OCI-LY1 (cell line): Measurements from ENCODE around the gene MYO1A.

ENCODE experiments used
- EZH2 ChIP-seq: fragments of 200-600 bp; sonication (generic), shearing (Covaris generic); IDR thresholded peaks from 2 replicates; pipeline ENCODE4 v1.8.0; 2017; ENCODE audit warnings: borderline replicate concordance, mixed run types, mild to moderate bottlenecking, antibody characterized with exemption, low read length, moderate library complexity, mixed read lengths
- TF ChIP-seq, protein P1 (sequence below): fragments of 200-600 bp; sonication (generic), shearing (Covaris generic); IDR thresholded peaks from 2 replicates; pipeline ENCODE4 v1.5.1; 2017; ENCODE audit warnings: mild to moderate bottlenecking, antibody characterized with exemption, low read length, moderate library complexity, mixed read lengths

- TF ChIP-seq, protein P1, sequence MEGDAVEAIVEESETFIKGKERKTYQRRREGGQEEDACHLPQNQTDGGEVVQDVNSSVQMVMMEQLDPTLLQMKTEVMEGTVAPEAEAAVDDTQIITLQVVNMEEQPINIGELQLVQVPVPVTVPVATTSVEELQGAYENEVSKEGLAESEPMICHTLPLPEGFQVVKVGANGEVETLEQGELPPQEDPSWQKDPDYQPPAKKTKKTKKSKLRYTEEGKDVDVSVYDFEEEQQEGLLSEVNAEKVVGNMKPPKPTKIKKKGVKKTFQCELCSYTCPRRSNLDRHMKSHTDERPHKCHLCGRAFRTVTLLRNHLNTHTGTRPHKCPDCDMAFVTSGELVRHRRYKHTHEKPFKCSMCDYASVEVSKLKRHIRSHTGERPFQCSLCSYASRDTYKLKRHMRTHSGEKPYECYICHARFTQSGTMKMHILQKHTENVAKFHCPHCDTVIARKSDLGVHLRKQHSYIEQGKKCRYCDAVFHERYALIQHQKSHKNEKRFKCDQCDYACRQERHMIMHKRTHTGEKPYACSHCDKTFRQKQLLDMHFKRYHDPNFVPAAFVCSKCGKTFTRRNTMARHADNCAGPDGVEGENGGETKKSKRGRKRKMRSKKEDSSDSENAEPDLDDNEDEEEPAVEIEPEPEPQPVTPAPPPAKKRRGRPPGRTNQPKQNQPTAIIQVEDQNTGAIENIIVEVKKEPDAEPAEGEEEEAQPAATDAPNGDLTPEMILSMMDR = no peak
- TF ChIP-seq EZH2 = no peak
Observed at GRCh38 chr12:57090490-57090889, 40.6 kb upstream of the MYO1A start.
